Measurements from ENCODE around the gene PHLDA2.

The PHLDA2 gene

DNA sequence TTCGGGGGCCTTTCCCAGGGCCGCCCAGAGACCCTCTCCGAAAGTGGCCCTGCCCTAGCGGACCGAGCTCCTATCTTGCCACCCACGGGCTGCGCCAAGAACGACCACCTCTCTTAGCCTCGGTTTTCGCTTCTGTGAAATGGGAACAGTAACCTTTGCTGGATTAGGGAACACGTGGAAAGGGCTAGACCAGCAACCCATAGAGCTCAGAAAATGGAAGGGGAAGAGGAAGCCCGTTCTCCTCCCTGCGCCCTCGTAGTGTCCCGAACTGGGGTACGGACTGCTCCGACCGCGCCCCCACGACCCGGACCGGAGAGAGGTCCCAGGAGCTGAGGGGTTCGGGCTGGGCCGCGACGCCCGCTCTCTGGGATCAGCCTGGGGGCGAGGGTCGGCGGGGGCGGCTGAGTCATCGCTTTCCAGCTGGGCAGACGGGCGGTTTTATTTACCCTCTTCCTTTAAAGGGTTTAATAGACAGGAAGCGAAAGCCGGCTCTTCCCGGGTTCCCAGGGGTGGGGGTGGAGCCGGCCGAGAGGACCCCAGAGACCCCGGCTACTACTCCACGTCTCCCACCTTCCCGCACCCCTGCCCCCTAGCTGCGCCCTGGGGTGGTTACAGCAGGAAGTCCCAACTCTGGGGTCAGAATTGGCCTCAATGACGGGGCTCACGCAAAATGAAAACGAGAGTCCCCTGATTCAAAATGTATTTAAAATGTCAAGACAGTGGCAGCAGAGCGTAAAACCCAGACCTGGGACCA is 907 bp upstream of the PHLDA2 start:
- no peak for DNase-seq (ENCODE audit: low spot score)

DNA sequence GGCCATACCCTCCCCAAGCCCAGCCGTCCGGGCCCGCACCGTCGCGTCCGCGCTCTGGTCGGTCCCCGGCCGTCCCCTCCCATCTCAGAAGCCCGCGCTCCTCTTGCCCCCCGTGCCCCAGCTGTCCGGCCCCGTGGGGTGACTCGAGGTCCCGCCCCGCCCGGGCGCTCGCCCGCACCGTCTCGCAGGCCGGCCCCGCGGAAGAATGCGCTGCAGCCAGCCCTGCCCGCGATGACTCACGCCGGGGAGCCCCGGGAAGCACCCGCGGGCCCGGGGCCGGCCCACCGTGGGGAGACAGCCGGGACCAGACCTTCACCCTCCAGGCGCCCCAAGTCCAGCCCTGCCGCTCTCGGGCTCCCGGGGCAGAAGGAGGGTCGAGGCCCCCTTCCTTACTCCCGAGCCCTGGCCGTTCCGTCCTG is 320 bp upstream of the PHLDA2 start:
- DNase-seq (ENCODE audit: low spot score): no peak

DNA sequence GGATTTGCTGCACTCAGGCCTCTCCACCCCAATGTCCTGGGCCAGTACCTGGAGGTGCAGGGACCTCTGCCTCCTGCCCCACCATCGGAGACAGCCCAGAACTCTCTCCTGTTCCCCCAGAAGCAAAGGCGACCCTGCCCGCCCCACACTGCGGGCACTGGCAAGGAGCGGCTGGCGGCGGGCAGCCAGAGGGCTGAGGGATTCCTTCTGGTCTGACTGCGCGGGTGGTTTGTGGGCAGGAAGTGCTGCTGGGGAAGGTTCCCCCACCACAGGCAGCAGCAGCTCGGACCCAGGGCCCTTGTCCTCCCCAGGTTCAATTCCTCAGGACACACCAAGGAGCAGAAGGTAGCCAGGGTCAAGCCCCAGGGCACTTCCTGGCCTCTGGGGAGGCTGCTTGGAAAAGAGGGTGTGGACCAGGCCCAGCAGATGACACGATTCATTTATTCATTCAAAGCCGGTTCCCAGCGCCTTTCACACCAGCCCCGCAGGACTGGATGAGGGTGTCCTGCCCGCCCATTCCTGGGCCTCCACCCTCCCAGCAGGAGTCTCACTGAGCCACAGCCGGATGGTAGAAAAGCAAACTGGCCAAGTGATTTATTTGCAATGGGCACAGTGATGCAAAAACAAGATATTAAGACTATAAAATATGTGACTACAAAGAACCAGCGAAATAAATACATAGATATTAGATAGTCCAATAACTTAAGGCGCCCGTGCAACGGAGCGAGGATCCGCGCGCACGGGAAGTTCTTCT is 1.2 kb downstream of the PHLDA2 start:
- no peak for DNase-seq (ENCODE audit: low spot score)

DNA sequence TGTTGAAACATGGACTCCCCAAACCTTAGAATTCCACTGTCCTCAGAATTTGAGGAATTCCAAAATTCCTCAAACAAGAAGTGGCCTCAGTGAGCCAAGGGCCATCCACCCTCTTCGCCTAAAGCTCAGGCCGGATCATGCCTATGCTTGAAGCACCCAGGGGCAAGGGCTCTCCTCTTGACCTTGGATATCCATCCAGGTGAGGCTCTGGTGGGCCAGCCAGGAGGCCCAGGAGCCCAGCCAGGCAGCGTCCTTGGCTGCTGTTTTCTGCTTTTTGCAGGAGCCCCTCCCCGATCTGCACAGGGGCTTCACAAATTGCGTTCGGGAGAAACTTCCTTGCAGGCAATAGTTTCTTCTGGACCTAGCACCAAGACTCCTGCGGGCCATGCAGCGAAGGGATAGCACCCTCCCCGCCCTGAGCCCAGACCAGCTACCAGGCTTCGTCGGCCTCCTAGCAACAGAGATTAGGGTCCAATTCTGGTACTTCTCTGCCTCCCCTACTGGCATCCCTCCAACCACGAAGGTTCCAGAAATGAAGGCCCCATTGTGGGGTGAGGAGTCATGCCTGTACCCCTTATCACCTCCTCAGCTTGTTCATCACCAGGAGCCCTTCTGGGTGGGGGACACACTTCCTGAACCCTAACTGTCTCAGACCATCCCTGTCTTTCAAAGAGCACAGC is 2.0 kb downstream of the PHLDA2 start:
- no peak for DNase-seq (ENCODE audit: low spot score)

DNA sequence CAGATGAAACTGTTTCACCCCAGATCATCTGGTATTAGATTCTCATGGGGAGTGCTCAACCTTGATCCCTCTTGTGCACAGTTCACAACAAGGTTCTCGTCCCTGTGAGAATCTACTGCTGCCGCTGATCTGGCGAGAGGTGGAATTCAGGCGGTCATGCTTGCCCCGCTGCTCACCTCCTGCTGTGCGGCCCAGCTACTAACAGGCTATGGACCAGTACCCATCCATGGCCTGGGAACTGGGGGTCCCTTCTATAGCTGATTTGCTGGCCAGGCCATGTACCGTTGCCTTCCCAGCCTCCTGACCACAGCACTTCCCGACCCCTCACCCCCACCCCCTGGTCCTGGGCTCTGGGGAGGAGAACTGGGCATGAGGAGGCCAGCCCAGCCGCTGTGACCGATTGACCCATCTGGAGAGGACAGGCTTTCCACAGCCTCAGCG is 2.6 kb downstream of the PHLDA2 start:
- DNase-seq (ENCODE audit: low spot score): no peak

GRCh38 chr11:2924821-2925675 is 4.2 kb downstream of the PHLDA2 start:
- no peak for DNase-seq (ENCODE audit: low spot score)

- no peak for DNase-seq (ENCODE audit: low spot score)
These were observed 4.8 kb downstream of the PHLDA2 start for GRCh38 chr11:2924381-2924780.

GRCh38 chr11:2923446-2924375 is 5.5 kb downstream of the PHLDA2 start:
- no peak for DNase-seq (ENCODE audit: low spot score)

GRCh38 chr11:2922655-2923054 is 6.6 kb downstream of the PHLDA2 start:
- no peak for DNase-seq (ENCODE audit: low spot score)

- no peak for DNase-seq (ENCODE audit: low spot score)
These were observed 7.3 kb downstream of the PHLDA2 start for GRCh38 chr11:2921742-2922493.

DNA sequence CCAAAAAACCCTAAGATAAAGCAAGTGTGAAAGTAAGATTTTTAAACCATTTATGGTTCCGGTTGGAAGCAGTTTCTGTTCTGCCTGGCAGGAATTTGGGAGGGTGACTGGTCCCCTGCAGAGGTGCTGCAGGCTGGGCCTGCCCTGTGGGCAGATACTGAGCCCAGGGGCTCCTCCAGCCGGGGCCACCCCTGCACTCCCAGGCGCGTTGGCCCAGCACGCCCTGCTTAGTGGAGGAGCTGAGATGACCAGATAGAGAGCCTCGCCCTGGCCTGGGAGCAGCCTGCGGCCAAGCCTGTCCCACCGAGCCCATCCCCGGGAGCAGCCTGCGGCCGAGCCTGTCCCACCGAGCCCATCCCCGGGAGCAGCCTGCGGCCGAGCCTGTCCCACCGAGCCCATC is 8.0 kb downstream of the PHLDA2 start:
- DNase-seq (ENCODE audit: low spot score): no peak

GRCh38 chr11:2920343-2920742 is 8.9 kb downstream of the PHLDA2 start:
- no peak for DNase-seq (ENCODE audit: low spot score)

DNA sequence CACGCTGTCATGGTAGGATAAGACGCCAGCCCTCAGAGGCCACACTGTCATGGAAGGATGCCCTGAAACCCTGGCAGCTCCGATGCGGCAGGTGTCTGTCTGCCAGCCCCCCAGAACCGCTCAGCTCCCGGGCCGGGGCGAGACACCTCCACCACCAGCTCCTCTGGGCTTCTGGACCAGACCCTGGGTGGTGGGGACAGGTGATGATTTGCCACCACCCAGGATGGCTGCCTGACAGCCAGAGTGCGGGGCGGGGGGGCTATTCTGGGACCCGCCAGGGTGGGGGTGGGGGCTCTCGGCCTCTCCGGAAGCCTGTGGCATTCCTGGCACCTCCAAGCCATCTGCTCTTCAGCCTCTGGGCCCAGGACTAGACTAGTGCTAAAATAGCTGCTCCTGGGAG is 9.4 kb downstream of the PHLDA2 start:
- no peak for DNase-seq (ENCODE audit: low spot score)

DNA sequence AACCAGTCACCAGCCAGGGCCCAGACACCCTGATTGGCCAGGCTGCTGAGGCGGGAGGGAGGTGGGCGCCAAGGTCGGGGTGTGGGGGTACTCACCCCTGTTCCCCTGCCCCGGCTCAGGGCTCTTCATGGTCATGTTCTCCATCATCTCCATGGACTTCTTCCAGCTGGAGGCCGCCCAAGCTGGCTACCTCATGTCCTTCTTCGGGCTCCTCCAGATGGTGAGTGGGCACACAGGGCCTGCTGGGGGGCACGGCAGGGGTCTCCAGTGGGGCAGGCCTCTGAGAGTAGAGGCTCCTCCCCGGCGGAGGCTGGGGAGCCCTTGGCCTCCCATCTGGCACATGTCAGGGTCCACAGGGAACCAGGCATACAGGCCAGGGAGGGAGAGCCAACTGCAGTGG is 10.0 kb downstream of the PHLDA2 start:
- no peak for DNase-seq (ENCODE audit: low spot score)

- DNase-seq (ENCODE audit: low spot score): no peak
These were observed 11.3 kb downstream of the PHLDA2 start for GRCh38 chr11:2917842-2918490.

GRCh38 chr11:2916892-2917645 is 12.2 kb downstream of the PHLDA2 start:
- no peak for DNase-seq (ENCODE audit: low spot score)

DNA sequence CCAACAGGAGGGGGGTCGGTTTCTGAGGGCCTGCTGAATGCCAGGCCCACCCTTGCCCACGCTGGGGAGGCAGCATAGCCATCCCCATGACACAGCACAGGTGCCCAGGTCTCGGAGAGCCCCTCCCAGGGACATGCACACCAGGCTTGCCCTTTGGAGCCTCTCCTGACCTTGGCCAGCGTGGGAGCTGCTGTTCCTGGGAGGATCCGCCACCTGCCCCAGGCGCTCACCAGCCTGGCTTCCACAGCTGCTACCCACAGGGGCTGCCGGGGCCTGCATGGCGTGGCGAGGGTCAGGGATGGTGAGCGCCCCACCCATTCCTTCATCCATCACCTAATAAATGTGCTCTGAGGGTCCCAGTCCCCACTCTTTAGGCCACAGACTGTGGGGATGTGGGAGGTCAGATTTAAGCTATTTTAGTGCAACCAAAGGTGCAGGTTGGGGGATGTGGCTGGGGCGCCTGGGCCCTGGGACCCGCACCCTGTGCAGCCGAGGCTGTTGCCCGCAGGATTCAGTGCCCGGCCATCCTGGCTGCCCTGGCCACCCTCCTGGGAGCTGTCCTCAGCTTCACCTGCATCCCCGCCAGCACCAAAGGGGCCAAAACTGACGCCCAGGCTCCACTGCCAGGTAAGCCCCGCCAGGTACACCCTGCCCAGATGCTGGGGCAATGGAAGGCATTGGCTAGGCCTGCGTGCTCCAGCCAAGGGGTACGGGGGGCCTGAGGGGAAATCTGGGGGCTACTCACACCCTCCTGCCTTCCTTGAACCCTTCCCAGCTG is 12.9 kb downstream of the PHLDA2 start:
- DNase-seq (ENCODE audit: low spot score): no peak

DNA sequence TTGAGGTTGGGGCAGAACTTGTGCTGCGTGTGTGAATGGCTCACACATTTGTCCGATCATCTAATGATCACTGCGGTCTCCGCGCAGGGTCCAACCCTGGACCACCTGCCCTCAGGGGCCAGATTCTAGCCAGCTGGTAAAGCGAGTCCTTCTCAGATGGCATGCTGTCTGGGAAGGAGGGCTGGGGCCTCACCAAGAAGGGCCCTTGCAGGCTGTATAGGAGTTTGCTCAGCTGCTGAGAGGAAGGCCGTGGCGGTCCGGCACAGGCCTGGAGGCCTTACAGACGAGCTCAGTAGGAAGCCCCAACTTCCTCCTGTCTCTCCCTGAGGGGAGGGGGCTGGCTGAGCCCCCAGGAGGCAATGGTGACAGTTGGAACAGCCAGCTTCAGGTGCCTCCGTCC is 13.7 kb downstream of the PHLDA2 start:
- no peak for DNase-seq (ENCODE audit: low spot score)

Data from left forelimb (tissue), 1 donor.